HG03175 (cell line): ENCODE measurements around the gene S100A2.
"Not testable (repeated sequence)": the region's sequence is repeated elsewhere in the genome, so short reads cannot be mapped to it uniquely, and the experiment has no call there.

Experiments used
- ATAC-seq: cut with Tn5 transposase; IDR thresholded peaks from one replicate; pipeline ENCODE4 v1.9.1; 2021; ENCODE audit warnings: mild to moderate bottlenecking, moderate library complexity; ENCODE audit not compliant: unreplicated experiment

Gene S100A2

GRCh38 chr1:153534226-153534924 lies 31.3 kb downstream of the S100A2 start:
- ATAC-seq: no peak

- no peak for ATAC-seq
Measured at GRCh38 chr1:153533689-153534201, 31.9 kb downstream of the S100A2 start.

- no peak for ATAC-seq
Measured at GRCh38 chr1:153532769-153533599, 32.7 kb downstream of the S100A2 start.

GRCh38 chr1:153532181-153532580 lies 33.5 kb downstream of the S100A2 start:
- ATAC-seq: no peak

- no peak for ATAC-seq
Measured at GRCh38 chr1:153531638-153532037, 34.0 kb downstream of the S100A2 start.

GRCh38 chr1:153527683-153528040 lies 38.0 kb downstream of the S100A2 start:
- ATAC-seq: no peak

DNA sequence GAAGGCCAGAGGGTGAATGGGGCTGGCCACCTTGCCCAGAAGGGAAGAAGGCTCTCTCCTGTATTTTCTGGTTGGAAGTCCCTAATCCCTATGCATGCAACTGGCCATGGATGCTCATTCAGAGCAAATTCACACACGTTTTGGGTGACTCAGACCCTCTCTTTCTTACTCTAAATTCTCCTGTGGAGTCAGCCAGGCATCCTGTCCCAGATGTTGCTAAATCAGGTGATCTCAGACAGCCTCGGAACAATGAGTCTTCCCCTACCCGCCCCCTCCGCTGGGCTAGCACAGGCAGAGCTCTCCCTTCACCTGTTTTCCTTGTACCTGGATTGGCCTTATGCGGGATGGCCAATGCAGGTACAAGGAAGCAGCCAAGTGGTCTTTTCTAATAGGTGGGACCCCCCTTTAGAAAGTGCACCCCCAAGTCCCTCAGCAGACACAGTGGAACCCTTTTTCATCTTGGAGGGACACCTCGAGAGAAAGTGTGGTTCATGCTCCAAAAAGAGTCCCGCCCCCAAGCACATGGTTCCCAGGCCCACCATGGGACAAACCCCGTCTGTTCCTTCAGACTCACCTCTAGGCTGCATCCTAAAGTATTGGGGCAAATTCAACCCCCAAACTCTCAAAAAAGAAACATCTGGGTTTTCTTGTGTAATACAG lies 38.5 kb downstream of the S100A2 start:
- no peak for ATAC-seq

DNA sequence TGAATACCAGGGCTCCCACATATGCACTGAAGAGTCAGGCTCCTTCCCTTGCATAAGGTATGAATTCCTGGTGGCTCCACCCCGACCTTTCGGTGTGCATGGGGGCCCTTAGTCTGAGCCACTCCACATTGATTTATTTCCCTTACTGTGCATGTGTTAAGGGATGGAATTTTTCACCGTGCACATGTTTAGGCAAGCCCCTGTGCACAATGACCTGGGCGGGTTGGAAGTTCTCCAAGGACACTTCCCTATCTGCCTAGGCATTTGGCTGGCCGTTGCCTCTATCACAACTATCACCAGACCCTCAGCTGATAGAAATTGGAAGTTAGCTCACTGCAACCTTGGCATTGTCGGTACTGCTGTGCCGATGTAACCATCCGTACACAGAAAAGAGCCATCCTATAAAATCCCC lies 39.5 kb downstream of the S100A2 start:
- no peak for ATAC-seq

DNA sequence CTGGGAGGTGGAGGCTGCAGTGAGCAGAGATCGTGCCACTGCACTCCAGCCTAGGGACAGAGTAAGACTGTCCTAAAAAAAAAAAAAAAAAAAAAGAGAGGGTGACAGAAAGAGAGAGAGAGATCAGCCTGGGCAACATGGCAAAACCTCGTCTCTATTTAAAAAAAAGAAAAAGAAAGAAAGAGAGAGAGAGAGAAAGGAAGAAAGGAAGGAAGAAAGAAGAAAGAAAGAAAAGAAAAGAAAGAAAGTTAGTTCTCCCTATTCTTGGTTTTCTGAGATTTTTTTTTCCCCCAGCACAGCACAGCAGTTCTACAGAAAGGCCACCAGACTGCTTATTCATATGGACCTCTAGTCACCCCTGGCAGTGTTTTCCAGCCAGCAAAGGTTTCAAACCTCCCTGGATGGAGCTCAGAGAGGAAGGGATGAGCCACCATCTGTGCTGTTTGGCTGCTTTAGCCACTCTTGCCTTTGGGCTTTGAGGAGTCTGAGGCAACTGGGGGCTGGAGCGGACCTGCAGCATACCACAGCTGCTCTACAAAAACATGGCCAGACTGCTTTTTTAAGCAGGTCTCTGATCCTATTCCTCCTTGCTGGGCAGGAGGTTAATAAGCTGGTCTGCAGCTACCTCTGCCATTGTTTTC lies 40.4 kb downstream of the S100A2 start:
- ATAC-seq: no peak

DNA sequence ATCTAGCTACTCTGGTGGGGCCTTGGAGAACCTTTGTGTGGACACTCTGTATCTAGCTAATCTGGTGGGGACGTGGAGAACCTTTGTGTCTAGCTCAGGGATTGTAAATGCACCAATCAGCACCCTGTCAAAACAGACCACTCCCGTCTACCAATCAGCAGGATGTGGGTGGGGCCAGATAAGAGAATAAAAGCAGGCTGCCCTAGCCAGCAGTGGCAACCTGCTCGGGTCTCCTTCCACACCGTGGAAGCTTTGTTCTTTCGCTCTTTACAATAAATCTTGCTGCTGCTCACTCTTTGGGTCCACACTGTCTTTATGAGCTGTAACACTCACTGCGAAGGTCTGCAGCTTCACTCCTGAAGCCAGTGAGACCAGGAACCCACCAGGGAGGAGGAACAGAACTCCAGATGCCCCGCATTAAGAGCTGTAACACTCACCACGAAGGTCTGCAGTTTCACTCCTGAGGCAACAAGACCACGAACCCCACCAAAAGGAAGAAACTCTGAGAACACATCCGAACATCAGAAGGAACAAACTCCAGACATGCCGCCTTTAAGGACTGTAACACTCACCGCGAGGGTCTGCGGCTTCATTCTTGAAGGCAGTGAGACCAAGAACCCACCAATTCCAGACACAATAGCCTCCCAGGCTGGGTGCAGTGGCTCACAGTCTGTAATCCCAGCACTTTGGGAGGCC lies 43.1 kb downstream of the S100A2 start:
- not testable (repeated sequence) for ATAC-seq

- ATAC-seq: not testable (repeated sequence)
Measured at GRCh38 chr1:153521808-153522207, 43.8 kb downstream of the S100A2 start.

- ATAC-seq: no peak
Measured at GRCh38 chr1:153520818-153521476, 44.7 kb downstream of the S100A2 start.

DNA sequence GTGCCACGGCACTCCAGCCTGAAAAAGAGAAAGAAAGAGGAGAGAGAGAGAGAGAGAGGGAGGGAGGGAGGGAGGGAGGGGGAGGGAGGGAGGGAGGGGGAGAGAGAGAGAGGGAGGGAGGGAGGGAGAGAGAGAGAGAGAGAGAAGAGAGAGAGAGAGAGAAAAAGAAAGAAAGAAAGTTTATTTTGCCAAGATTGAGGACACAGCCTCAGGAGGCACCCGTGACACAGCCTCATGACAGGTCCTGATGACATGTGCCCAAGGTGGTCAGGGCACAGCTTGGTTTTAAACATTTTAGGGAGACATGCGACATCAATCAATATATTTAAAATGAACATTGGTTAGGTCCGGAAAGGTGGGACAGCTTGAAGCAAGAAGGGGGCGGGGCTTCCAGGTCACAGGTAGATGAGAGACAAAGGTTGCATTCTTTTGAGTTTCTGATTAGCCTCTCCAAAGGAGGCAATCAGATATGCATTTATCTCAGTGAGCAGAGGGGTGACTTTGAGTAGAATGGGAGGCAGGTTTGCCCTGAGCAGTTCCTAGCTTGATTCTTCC lies 45.4 kb downstream of the S100A2 start:
- ATAC-seq: not testable (repeated sequence)

DNA sequence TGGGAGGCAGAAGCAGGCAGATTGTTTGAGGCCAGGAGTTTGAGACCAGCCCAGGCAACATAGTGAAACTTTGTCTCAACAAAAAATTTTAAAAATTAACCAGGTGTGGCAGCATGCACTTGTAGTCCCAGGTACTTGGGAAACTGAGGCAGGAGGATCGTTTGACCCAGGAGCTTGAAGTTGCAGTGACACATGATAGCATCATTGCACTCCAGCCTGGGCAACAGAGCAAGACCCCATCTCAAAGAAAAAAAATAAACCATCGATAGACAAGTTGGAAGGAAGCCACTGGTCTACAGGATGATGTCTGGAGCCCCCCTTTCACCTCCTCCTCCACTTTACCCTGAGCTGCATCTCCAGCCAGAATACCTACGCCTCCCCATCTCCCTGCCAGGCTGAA lies 46.4 kb downstream of the S100A2 start:
- ATAC-seq: no peak

GRCh38 chr1:153515504-153516394 lies 49.9 kb downstream of the S100A2 start:
- ATAC-seq: no peak

GRCh38 chr1:153513666-153514065 lies 52.0 kb downstream of the S100A2 start:
- ATAC-seq: no peak

DNA sequence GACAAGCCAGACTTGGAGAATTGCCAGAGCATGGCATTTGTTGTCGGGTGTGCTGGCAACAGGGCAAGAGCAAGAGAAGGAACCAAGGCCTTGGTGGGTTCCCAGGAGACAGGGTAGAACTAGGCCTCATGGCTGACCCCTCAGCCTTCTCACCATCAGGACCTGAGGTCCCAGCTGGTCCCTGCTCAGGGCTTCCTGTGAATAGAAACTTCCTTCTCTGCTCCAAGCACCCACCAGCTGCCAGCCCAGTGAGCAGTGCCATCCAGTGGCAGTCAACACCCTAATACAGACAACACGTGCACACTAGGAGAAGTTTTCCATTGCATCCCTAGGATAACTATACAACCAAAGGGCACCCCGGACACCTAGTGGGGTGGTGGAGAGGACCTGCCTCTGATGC lies 52.6 kb downstream of the S100A2 start:
- no peak for ATAC-seq
